ENCODE measurements around the gene PLA2G4E. TPM values are rescaled to one million over a fixed set of nuclear protein-coding genes. Genes with fewer than 3 reads are reported as not detected.
A peak's percentile ranks its signal among the peaks of the same experiment; 100 is the strongest.

PLA2G4E gene
- total and polyA plus RNA-seq, 9 of the 15 experiments (the other 6 are each of a cell fraction or from before 2014, with no cell fraction given) = 0.03 TPM; not detected in 8

- TF ChIP-seq CREB3L1 (IDR thresholded peaks at IDR 0.05; ENCODE audit: borderline replicate concordance, low read depth) (no peak), KLF1 (tag; IDR thresholded peaks at IDR 0.05) (no peak), TAF9B (IDR thresholded peaks at IDR 0.05; ENCODE audit: partially characterized antibody) (no peak), FOXA3 (CRISPR knock-in tag; conservative IDR thresholded peaks at IDR 0.05 in 1 of 2, IDR thresholded peaks at IDR 0.05 in 1 of 2) (no peak), HES1 (IDR thresholded peaks at IDR 0.05; ENCODE audit: low read depth) (no peak), CSDE1 (IDR thresholded peaks at IDR 0.05) (peak in 1 of 2 experiments; percentile 38; a peak in 1 of 4 replicates), ZMIZ1 (IDR thresholded peaks at IDR 0.05; ENCODE audit: low read depth in 2 of 2, low read length in 2 of 2) (no peak), TCF7L2 (IDR thresholded peaks at IDR 0.05; ENCODE audit: low read depth, low read length) (no peak), GATAD2A (IDR thresholded peaks at IDR 0.05) (no peak), MEIS2 (IDR thresholded peaks at IDR 0.05; ENCODE audit: partially characterized antibody) (no peak), DDX20 (tag; IDR thresholded peaks at IDR 0.05; ENCODE audit: low read depth) (no peak), USF2 (CRISPR knock-in tag; IDR thresholded peaks at IDR 0.05) (no peak), VEZF1 (CRISPR knock-in tag; IDR thresholded peaks at IDR 0.05) (peak; percentile 16; the same call in 1 of the 2 replicates), MXI1 (IDR thresholded peaks at IDR 0.05; ENCODE audit: low read depth, low read length) (0 out of 2 replicates have a peak, but pooled peaks have one; percentile 21)
Observed at GRCh38 chr15:41971089-41971894, 49.5 kb downstream of the PLA2G4E start (continued).
